Suppressor macrophage treated with lipopolysaccharide for 1 hour (primary cell): ENCODE data around the gene FAM228A.

Experiments
- DNase-seq, 3 donors: peaks; one replicate each; pipeline ENCODE4 v3.0.0-alpha.2; 2020 to 2022

The FAM228A gene

GRCh38 chr2:24231461-24231881, 56.6 kb downstream of the FAM228A start:
- DNase-seq: no peak

GRCh38 chr2:24233321-24233720, 58.5 kb downstream of the FAM228A start:
- no peak for DNase-seq

GRCh38 chr2:24237313-24237712, 62.5 kb downstream of the FAM228A start:
- no peak for DNase-seq

- DNase-seq: no peak
Measured at GRCh38 chr2:24238158-24238557, 63.3 kb downstream of the FAM228A start.

GRCh38 chr2:24239553-24239952, 64.7 kb downstream of the FAM228A start:
- peak; percentile 14 to 56 (median 33) for DNase-seq
